H1 (cell line): ENCODE data around the gene TNN. TPM values are rescaled to one million over a fixed set of nuclear protein-coding genes. Genes with fewer than 3 reads are reported as not detected.

Experiments used
- CTCF ChIA-PET: fragments of 300-600 bp; sonication (Branson Sonifier 250); formaldehyde crosslinking; loops from one replicate; lab custom pipeline; 2021; ENCODE audit not compliant: partially characterized antibody; lab: Charles Lee
- POLR2A ChIA-PET: fragments of 300-600 bp; sonication (Branson Sonifier 250); formaldehyde crosslinking; loops from one replicate; lab custom pipeline; 2021; ENCODE audit warnings: inconsistent platforms; ENCODE audit not compliant: partially characterized antibody; lab: Charles Lee
- DNase-seq, 2 experiments: peaks; one replicate each; pipeline versions ENCODE4 v3.0.0 to v3.0.0-alpha.2; 2010 to 2022; ENCODE audit warnings: low spot score in 2 of 2, low read depth in 1 of 2, mixed read lengths in 1 of 2
- FAIRE-seq: peaks from 2 replicates; lab custom pipeline; 2011; peaks lifted over from hg19 to GRCh38; lab: Jason Lieb, UNC
- H2AFZ ChIP-seq: 2 replicates; pipeline ENCODE4 v1.8.1; 2012; ENCODE audit warnings: low read length, inconsistent platforms
- H2AK5ac ChIP-seq: 2 replicates; pipeline ENCODE4 v1.6.1; 2013; ENCODE audit warnings: low read depth, low read length
- H2BK120ac ChIP-seq: replicated peaks from 2 replicates; pipeline ENCODE3; 2013; ENCODE audit warnings: low read depth, low read length, inconsistent platforms
- H2BK12ac ChIP-seq: 2 replicates; pipeline ENCODE4 v1.6.1; 2013; ENCODE audit warnings: low read depth, low read length
- H2BK15ac ChIP-seq: 2 replicates; pipeline ENCODE4 v1.6.1; 2013; ENCODE audit warnings: low read length
- H2BK20ac ChIP-seq: 2 replicates; pipeline ENCODE4 v1.6.1; 2013; ENCODE audit warnings: low read length
- H2BK5ac ChIP-seq: 2 replicates; pipeline ENCODE4 v1.6.1; 2013; ENCODE audit warnings: low read depth, low read length
- H3K14ac ChIP-seq: 2 replicates; pipeline ENCODE4 v1.6.1; 2013; ENCODE audit warnings: inconsistent platforms; ENCODE audit not compliant: insufficient read length
- H3K18ac ChIP-seq: 2 replicates; pipeline ENCODE4 v1.6.1; 2013; ENCODE audit warnings: low read length; ENCODE audit errors: extremely low read depth
- H3K23ac ChIP-seq: 2 replicates; pipeline ENCODE4 v1.6.1; 2013; ENCODE audit warnings: inconsistent platforms; ENCODE audit not compliant: insufficient read length
- H3K23me2 ChIP-seq: 2 replicates; pipeline ENCODE4 v1.6.1; 2013; ENCODE audit warnings: low read depth, low read length
- H3K27ac ChIP-seq: 2 replicates; pipeline ENCODE4 v1.6.1; 2011; ENCODE audit warnings: low read depth, low read length, inconsistent platforms
- H3K27me3 ChIP-seq, 4 experiments: replicated peaks in 1 of 4; 1 replicate in 1 of 4; 2 replicates in 3 of 4; pipeline versions ENCODE4 v1.6.1 to v1.8.1; 2011 to 2013; ENCODE audit warnings: low read length in 3 of 4, mild to moderate bottlenecking in 3 of 4, inconsistent platforms in 2 of 4, mixed read lengths in 2 of 4, moderate library complexity in 1 of 4; ENCODE audit not compliant: control insufficient read depth in 3 of 4, insufficient read depth in 3 of 4; ENCODE audit errors: extremely low read depth in 1 of 4
- H3K36me3 ChIP-seq, 4 experiments: 2 replicates each; pipeline versions ENCODE4 v1.6.1 to v1.8.1; 2011 to 2013; ENCODE audit warnings: mild to moderate bottlenecking in 4 of 4, low read length in 3 of 4, moderate library complexity in 2 of 4, control low read depth in 1 of 4, inconsistent platforms in 1 of 4; ENCODE audit not compliant: insufficient read depth in 4 of 4, control insufficient read depth in 2 of 4
- H3K4ac ChIP-seq: replicated peaks from 2 replicates; pipeline ENCODE3; 2013; ENCODE audit warnings: low read length, low read depth, mixed read lengths, inconsistent platforms; ENCODE audit not compliant: insufficient read length
- H3K4me1 ChIP-seq, 4 experiments: replicated peaks in 1 of 4; 1 replicate in 1 of 4; 2 replicates in 3 of 4; pipeline versions ENCODE4 v1.6.1 to v1.8.1; 2011 to 2013; ENCODE audit warnings: low read length in 3 of 4, inconsistent platforms in 2 of 4, mixed read lengths in 1 of 4; ENCODE audit not compliant: insufficient read depth in 4 of 4, control insufficient read depth in 3 of 4
- H3K4me2 ChIP-seq, 2 experiments: 2 replicates each; pipeline versions ENCODE4 v1.6.1 to v1.8.1; 2011 to 2013; ENCODE audit warnings: low read depth in 2 of 2, low read length in 2 of 2, control low read depth in 1 of 2, inconsistent platforms in 1 of 2, mild to moderate bottlenecking in 1 of 2; ENCODE audit not compliant: insufficient read depth in 1 of 2
- H3K4me3 ChIP-seq, 4 experiments: fragments of 200-600, 300-600 bp in 1 of 4; sonication (generic), shearing (Covaris generic), sonication (Bioruptor Twin) in 1 of 4; 2 replicates each; pipeline versions ENCODE4 v1.5.1 to v1.8.1; 2011 to 2016; ENCODE audit warnings: low read length in 4 of 4, low read depth in 3 of 4, control low read depth in 2 of 4, inconsistent platforms in 2 of 4, mild to moderate bottlenecking in 2 of 4, mixed read lengths in 1 of 4, moderate library complexity in 1 of 4; ENCODE audit not compliant: insufficient read depth in 2 of 4; ENCODE audit errors: extremely low read depth in 1 of 4
- H3K56ac ChIP-seq: replicated peaks from 2 replicates; pipeline ENCODE3; 2013; ENCODE audit warnings: low read depth, mild to moderate bottlenecking, mixed read lengths, low read length, inconsistent platforms; ENCODE audit not compliant: insufficient read length
- H3K79me1 ChIP-seq: 2 replicates; pipeline ENCODE4 v1.6.1; 2013; ENCODE audit warnings: low read depth, low read length, control low read depth
- H3K79me2 ChIP-seq, 2 experiments: 2 replicates each; pipeline versions ENCODE4 v1.6.1 to v1.8.1; 2012 to 2013; ENCODE audit warnings: low read length in 2 of 2, mild to moderate bottlenecking in 2 of 2, inconsistent platforms in 1 of 2; ENCODE audit not compliant: insufficient read depth in 2 of 2, control insufficient read depth in 1 of 2
- H3K9ac ChIP-seq, 4 experiments: replicated peaks in 1 of 4; 1 replicate in 1 of 4; 2 replicates in 3 of 4; pipeline versions ENCODE4 v1.6.1 to v1.8.1; 2011 to 2013; ENCODE audit warnings: low read depth in 3 of 4, low read length in 3 of 4, control low read depth in 2 of 4, mild to moderate bottlenecking in 2 of 4, moderate library complexity in 2 of 4, inconsistent platforms in 1 of 4; ENCODE audit errors: extremely low read depth in 1 of 4
- H3K9me3 ChIP-seq, 2 experiments: 2 replicates each; pipeline versions ENCODE4 v1.6.1 to v1.8.1; 2012 to 2013; ENCODE audit warnings: mild to moderate bottlenecking in 2 of 2, moderate library complexity in 2 of 2, control low read depth in 1 of 2, inconsistent platforms in 1 of 2, low read depth in 1 of 2, low read length in 1 of 2, mixed read lengths in 1 of 2; ENCODE audit not compliant: insufficient read depth in 2 of 2
- H4K20me1 ChIP-seq, 2 experiments: replicated peaks in 1 of 2; 2 replicates each; pipeline versions ENCODE3 to v1.8.1; 2011 to 2013; ENCODE audit warnings: inconsistent platforms in 2 of 2, low read length in 2 of 2, mild to moderate bottlenecking in 1 of 2; ENCODE audit not compliant: insufficient read depth in 2 of 2, control insufficient read depth in 1 of 2
- H4K5ac ChIP-seq: 2 replicates; pipeline ENCODE4 v1.6.1; 2013; ENCODE audit warnings: low read length, low read depth, mixed read lengths, inconsistent platforms; ENCODE audit not compliant: insufficient read length
- H4K8ac ChIP-seq: 2 replicates; pipeline ENCODE4 v1.8.0; 2013; ENCODE audit warnings: mild to moderate bottlenecking, moderate library complexity, low read length, inconsistent platforms; ENCODE audit not compliant: insufficient read depth; ENCODE audit errors: extremely low read depth
- H4K91ac ChIP-seq: replicated peaks from 2 replicates; pipeline ENCODE3; 2013; ENCODE audit warnings: low read length, mixed read lengths, inconsistent platforms; ENCODE audit not compliant: insufficient read length
- CHD2 ChIP-seq: IDR thresholded peaks from 2 replicates; pipeline ENCODE4 v1.6.1; 2012; ENCODE audit warnings: low read length, improper control_type of control experiment
- E2F6 ChIP-seq: IDR thresholded peaks from 2 replicates; pipeline ENCODE4 v1.6.1; 2012; ENCODE audit warnings: inconsistent platforms
- EZH2 ChIP-seq: fragments of 200-600 bp; sonication (generic); IDR thresholded peaks from 2 replicates; pipeline ENCODE4 v1.7.1; 2012; ENCODE audit warnings: low read depth, mild to moderate bottlenecking, moderate library complexity, low read length, inconsistent platforms; ENCODE audit not compliant: severe bottlenecking
- GTF2F1 ChIP-seq: IDR thresholded peaks from 2 replicates; pipeline ENCODE4 v1.6.1; 2012; ENCODE audit warnings: low read depth, low read length, improper control_type of control experiment, borderline replicate concordance
- JUN ChIP-seq: IDR thresholded peaks from 2 replicates; pipeline ENCODE4 v1.6.1; 2011; ENCODE audit warnings: low read depth, mild to moderate bottlenecking, improper control_type of control experiment, low read length
- RNF2 ChIP-seq: fragments of 200-900, 300-1000 bp; sonication (generic); IDR thresholded peaks from 2 replicates; pipeline ENCODE4 v1.7.1; 2016; ENCODE audit warnings: borderline replicate concordance, low read depth, mild to moderate bottlenecking, antibody characterized with exemption, low read length; ENCODE audit not compliant: poor library complexity, severe bottlenecking; ENCODE audit errors: missing control alignments
- SIX5 ChIP-seq: IDR thresholded peaks from 2 replicates; pipeline ENCODE4 v1.6.1; 2011; ENCODE audit warnings: mild to moderate bottlenecking, low read depth, low read length
- SUZ12 ChIP-seq: fragments of 200-600 bp; sonication (generic); IDR thresholded peaks from 2 replicates; pipeline ENCODE4 v1.6.1; 2012; ENCODE audit warnings: mild to moderate bottlenecking, inconsistent platforms, low read length, moderate library complexity, mixed read lengths
- WGBS, 2 experiments: shearing (Covaris generic) in 1 of 2; methylation state at CpG; one replicate each; pipeline versions ENCODE4 v1.1.6 to v1.1.7; 2013 to 2015; ENCODE audit warnings: low lambda C conversion rate in 2 of 2, mixed read lengths in 2 of 2, inconsistent platforms in 1 of 2, low coverage in 1 of 2, missing lambda C conversion rate in 1 of 2; ENCODE audit not compliant: insufficient replicate concordance in 2 of 2, insufficient coverage in 1 of 2, insufficient read length in 1 of 2; ENCODE audit errors: extremely low coverage in 1 of 2, missing lambda C conversion rate in 1 of 2; 5-methylcytosine and 5-hydroxymethylcytosine counted together
- polyA plus RNA-seq, 7 experiments: library from polyadenylated mRNA; depleted of rRNA in 3 of 7; stranded (reverse) in 5 of 7; unstranded in 2 of 7; fragments of >200 nt in 5 of 7; fragments of 200-250 nt in 2 of 7; gene quantifications; 1 replicate in 5 of 7; 2 replicates in 1 of 7; 4 replicates in 1 of 7; pipeline versions ENCODE4 v1.2.1 to v1.2.3, GENCODE V29; 2011 to 2013; ENCODE audit warnings: missing spikeins in 2 of 7, mixed read lengths in 2 of 7
- total RNA-seq: library from RNA; stranded (reverse); fragmentation: NEBNext Ultra II Directional; extraction: Animal tissue kit (Norgen Biotek cat#: 25700); gene quantifications from 2 replicates; pipeline ENCODE4 v1.2.1, GENCODE V29; 2021

TNN gene
- total and polyA plus RNA-seq, 2 of the 8 experiments (the other 6 are each of a cell fraction or from before 2014, with no cell fraction given), result 0.21 to 0.30 TPM

- Histone ChIP-seq H3K79me2 (no peaks in the 10 kb centered on the region), H4K91ac (no peak overlapping the region), H3K36me3 (no peaks in the 10 kb centered on the region), H2AFZ (no peak overlapping the region), H3K56ac (no peak overlapping the region), H3K14ac (no peak overlapping the region), H3K18ac (no peak overlapping the region), H2BK5ac (no peak overlapping the region), H3K79me1 (no peaks in the 10 kb centered on the region), H3K4ac (no peak overlapping the region), H2BK120ac (no peak overlapping the region), H2BK20ac (no peak overlapping the region), H3K4me1 (peaks cover 0 to 5% (median 2%) of the 10 kb centered on the region in 4 experiments; a peak in 1 of 7 replicates), H3K27ac (no peak overlapping the region), H3K4me3 (no peak overlapping the region), H4K5ac (no peak overlapping the region), H3K9me3 (no peaks in the 10 kb centered on the region; a peak in 1 of 4 replicates), H2BK15ac (no peak overlapping the region), H4K20me1 (no peaks in the 10 kb centered on the region), H3K23me2 (no peaks in the 10 kb centered on the region), H3K27me3 (no peaks in the 10 kb centered on the region), H2BK12ac (no peak overlapping the region), H4K8ac (no peak overlapping the region), H3K4me2 (no peak overlapping the region), H3K23ac (no peak overlapping the region), H3K9ac (no peak overlapping the region), H2AK5ac (no peak overlapping the region)
- TF ChIP-seq E2F6 (no peak), SUZ12 (no peak), SIX5 (no peak), EZH2 (no peak), CHD2 (no peak), JUN (no peak), RNF2 (no peak), GTF2F1 (no peak)
- CTCF ChIA-PET, result interaction anchor here (0.9 to 1.3 kb wide), 4 partner anchors 9 to 274 kb away, joined by 3 to 7 read pairs (median 3); no protein-coding TSS in a partner anchor
- FAIRE-seq (no peak), DNase-seq (no peak)
- 98% methylated on average over 28 of the region's 32 CpGs; no CpG with 5 or more reads in 1 of the 2 experiments for WGBS, 2 experiments
- POLR2A ChIA-PET, result no interaction called here
Measured at GRCh38 chr1:175045519-175045918, 22.1 kb upstream of the TNN start.
